Erythroblast (primary cell): Measurements from ENCODE around the gene CELF4.

Experiments used
- GATA1 ChIP-seq: IDR thresholded peaks from 2 replicates; pipeline ENCODE4 v1.6.1; 2011; ENCODE audit warnings: low read depth, mild to moderate bottlenecking, control low read depth, low read length, moderate library complexity
- POLR2A ChIP-seq: IDR thresholded peaks from 2 replicates; pipeline ENCODE4 v1.6.1; 2011; ENCODE audit warnings: mild to moderate bottlenecking, low read length

GRCh38 chr18:37435150-37435867 lies 130.3 kb downstream of the CELF4 start:
- TF ChIP-seq POLR2A, result no peak
- no peak for TF ChIP-seq GATA1
